K562 (cell line): ENCODE results near the gene RUNDC3A. TPM values are rescaled to one million over a fixed set of nuclear protein-coding genes. Genes with fewer than 3 reads are reported as not detected.

Experiments
- BCOR ChIP-seq: fragments of 450-650 bp; IDR thresholded peaks from 2 replicates; pipeline ENCODE4 v1.6.1; 2016
- CREB3L1 ChIP-seq: fragments of 450-650 bp; IDR thresholded peaks from 2 replicates; pipeline ENCODE4 v1.6.1; 2014; ENCODE audit warnings: low read depth, mild to moderate bottlenecking, moderate library complexity, borderline replicate concordance
- CTCFL ChIP-seq: IDR thresholded peaks from 2 replicates; pipeline ENCODE4 v1.6.1; 2011; ENCODE audit warnings: borderline replicate concordance, low read depth, mild to moderate bottlenecking, moderate library complexity, low read length; ENCODE audit not compliant: insufficient read depth, poor library complexity, severe bottlenecking
- FIP1L1 ChIP-seq: fragments of 200-400 bp; formaldehyde crosslinking; IDR thresholded peaks from 2 replicates; pipeline ENCODE4 v1.6.1; 2018; ENCODE audit warnings: mild to moderate bottlenecking, low read depth, low read length; ENCODE audit not compliant: poor library complexity, severe bottlenecking
- HDAC6 ChIP-seq: IDR thresholded peaks from 2 replicates; pipeline ENCODE4 v1.6.1; 2012; ENCODE audit warnings: low read depth, mild to moderate bottlenecking, control low read depth, inconsistent platforms, low read length, moderate library complexity
- HMBOX1 ChIP-seq: sonication (generic); IDR thresholded peaks from 2 replicates; pipeline ENCODE4 v1.6.1; 2016
- KHSRP ChIP-seq: fragments of 450-650 bp; IDR thresholded peaks from 2 replicates; pipeline ENCODE4 v1.6.1; 2017
- KLF6 ChIP-seq: fragments of 250-450 bp; sonication (Bioruptor Pico); IDR thresholded peaks from 2 replicates; pipeline ENCODE4 v1.4.0; 2020; ENCODE audit warnings: mild to moderate bottlenecking, moderate library complexity, borderline replicate concordance
- MEF2A ChIP-seq: IDR thresholded peaks from 2 replicates; pipeline ENCODE4 v1.6.1; 2011; ENCODE audit warnings: low read depth, mild to moderate bottlenecking, low read length, moderate library complexity; ENCODE audit not compliant: control insufficient read depth
- NEUROD1 ChIP-seq: fragments of 150-350 bp; IDR thresholded peaks from 2 replicates; pipeline ENCODE4 v1.6.1; 2014; ENCODE audit warnings: borderline replicate concordance, low read length, low read depth; ENCODE audit not compliant: partially characterized antibody
- NONO ChIP-seq, 2 experiments: fragments of 200-400 bp in 1 of 2; fragments of 450-650 bp in 1 of 2; formaldehyde crosslinking in 1 of 2; IDR thresholded peaks; 2 replicates each; pipeline ENCODE4 v1.6.1; 2017; ENCODE audit warnings: low read depth in 2 of 2, mild to moderate bottlenecking in 2 of 2, moderate library complexity in 2 of 2, low read length in 1 of 2
- RNF219 ChIP-seq: fragments of 250-450 bp; sonication (Bioruptor Pico); IDR thresholded peaks from 2 replicates; pipeline ENCODE4 v1.5.0; 2022; ENCODE audit warnings: mild to moderate bottlenecking
- TCF3 ChIP-seq: sonication (generic); formaldehyde crosslinking; IDR thresholded peaks from 2 replicates; pipeline ENCODE4 v1.4.0; 2020; ENCODE audit warnings: mild to moderate bottlenecking, missing genetic modification reagents
- TGIF2 ChIP-seq: sonication (generic); formaldehyde crosslinking; IDR thresholded peaks from 2 replicates; pipeline ENCODE4 v1.8.1; 2022; ENCODE audit warnings: mild to moderate bottlenecking, missing genetic modification reagents, moderate library complexity
- U2AF2 ChIP-seq: fragments of 200-400 bp; formaldehyde crosslinking; optimal IDR thresholded peaks from 2 replicates; pipeline ENCODE3; 2017; ENCODE audit warnings: low read depth, mild to moderate bottlenecking, low read length
- ZC3H4 ChIP-seq: sonication (generic); formaldehyde crosslinking; IDR thresholded peaks from 2 replicates; pipeline ENCODE4 v1.9.0; 2021; ENCODE audit warnings: missing genetic modification reagents, borderline replicate concordance
- ZNF124 ChIP-seq: sonication (generic); formaldehyde crosslinking; IDR thresholded peaks from 2 replicates; pipeline ENCODE4 v1.8.1; 2022; ENCODE audit warnings: missing genetic modification reagents
- ZNF197 ChIP-seq: fragments of 200-800 bp; sonication (Bioruptor generic); IDR thresholded peaks from 2 replicates; pipeline ENCODE4 v1.6.1; 2016; ENCODE audit warnings: low read depth, missing genetic modification characterization, missing compliant biosample characterization
- ZNF583 ChIP-seq: fragments of 250-450 bp; sonication (Bioruptor Pico); IDR thresholded peaks from 2 replicates; pipeline ENCODE4 v1.4.0; 2020
- ZSCAN32 ChIP-seq: fragments of 450-650 bp; formaldehyde crosslinking; IDR thresholded peaks from 2 replicates; pipeline ENCODE4 v1.4.0; 2020; ENCODE audit warnings: mild to moderate bottlenecking, moderate library complexity
- polyA plus RNA-seq, 8 experiments: library from polyadenylated mRNA; depleted of rRNA in 4 of 8; stranded (reverse) in 5 of 8; unstranded in 3 of 8; fragments of >200 nt; fragmentation: Nextera tagmentation in 2 of 8; fragmentation: Illumina TruSeq in 1 of 8; extraction: Ambion mirVana in 2 of 8; extraction: Trizol in 1 of 8; gene quantifications; 2 replicates each; pipeline versions ENCODE4 v1.2.1 to v1.2.3, GENCODE V29; 2011 to 2014; ENCODE audit warnings: inconsistent platforms in 1 of 8, missing spikeins in 1 of 8
- total RNA-seq, 7 experiments: library from RNA; depleted of rRNA in 6 of 7; stranded (reverse); fragments of >200 nt in 6 of 7; fragmentation: Illumina TruSeq in 2 of 7; extraction: Trizol in 2 of 7; gene quantifications; 2 replicates each; pipeline versions ENCODE4 v1.2.1 to v1.2.3, GENCODE V29; 2011 to 2021; ENCODE audit warnings: low replicate concordance in 1 of 7

The RUNDC3A gene
- total and polyA plus RNA-seq, 9 of the 15 experiments (the other 6 are each of a cell fraction or from before 2014, with no cell fraction given), result not detected

- no peak for TF ChIP-seq CTCFL
- TF ChIP-seq ZNF197 (CRISPR knock-in tag), result no peak
- no peak for TF ChIP-seq NEUROD1
- TF ChIP-seq MEF2A, result no peak
- TF ChIP-seq HDAC6, result no peak
- TF ChIP-seq ZC3H4 (CRISPR knock-in tag), result no peak
- no peak for TF ChIP-seq FIP1L1
- TF ChIP-seq HMBOX1, result no peak
- no peak for TF ChIP-seq ZNF124 (CRISPR knock-in tag)
- no peak for TF ChIP-seq ZSCAN32
- no peak for TF ChIP-seq ZNF583 (CRISPR knock-in tag)
- TF ChIP-seq TCF3 (CRISPR knock-in tag), result peak; percentile 90
- no peak for TF ChIP-seq NONO (IDR thresholded peaks at IDR 0.05; ENCODE audit: low read depth in 2 of 2, low read length in 1 of 2)
- TF ChIP-seq U2AF2, result no peak
- no peak for TF ChIP-seq KLF6
- no peak for TF ChIP-seq TGIF2 (CRISPR knock-in tag)
- TF ChIP-seq CREB3L1, result no peak
- TF ChIP-seq RNF219, result no peak
- TF ChIP-seq KHSRP, result no peak
- TF ChIP-seq BCOR, result no peak
These were observed 26.8 kb upstream of the RUNDC3A start (continued) for GRCh38 chr17:44281570-44281969.
